Right atrium auricular region (tissue), 2 donors: ENCODE data around the gene NUDT4. TPM values are rescaled to one million over a fixed set of nuclear protein-coding genes. Genes with fewer than 3 reads are reported as not detected.
A peak's percentile ranks its signal among the peaks of the same experiment; 100 is the strongest.

Experiments used
- DNase-seq: peaks from one replicate; pipeline ENCODE4 v3.0.0-alpha.2; 2019; ENCODE audit warnings: low spot score
- H3K27ac ChIP-seq, 2 donors: fragments of 200-600 bp; sonication (generic); 1 replicate in 1 of 2; 2 replicates in 1 of 2; pipeline ENCODE4 v1.5.1; 2016 to 2019
- H3K27me3 ChIP-seq, 2 donors: fragments of 200-600 bp; sonication (generic); one replicate each; pipeline versions ENCODE4 v1.5.1 to v1.6.0; 2017 to 2019
- H3K36me3 ChIP-seq: fragments of 200-600 bp; sonication (generic); one replicate; pipeline ENCODE4 v1.5.1; 2016
- H3K4me1 ChIP-seq, 2 donors: fragments of 200-600 bp; sonication (generic); one replicate each; pipeline versions ENCODE4 v1.5.1 to v1.6.0; 2017 to 2019
- H3K4me3 ChIP-seq, 2 donors: fragments of 200-600 bp; sonication (generic); 1 replicate in 1 of 2; 2 replicates in 1 of 2; pipeline ENCODE4 v1.5.1; 2017 to 2019; ENCODE audit warnings: mild to moderate bottlenecking in 1 of 2, moderate library complexity in 1 of 2
- H3K9me3 ChIP-seq, 2 donors: fragments of 200-600 bp; sonication (generic); one replicate each; pipeline ENCODE4 v1.5.1; 2019
- CTCF ChIP-seq, 2 donors: fragments of 200-600 bp; sonication (generic); IDR thresholded peaks; one replicate each; pipeline ENCODE4 v1.5.1; 2019; ENCODE audit warnings: antibody characterized with exemption in 2 of 2
- total RNA-seq, 2 donors: library from RNA; depleted of rRNA; stranded (reverse); fragments of >200 nt; gene quantifications; one replicate each; pipeline ENCODE4 v1.1.0, GENCODE V29; 2016

NUDT4 gene
- total RNA-seq, result 100 to 1,000 TPM; 103 to 158 TPM

- H3K27ac ChIP-seq, result peak within 1 kb of the TSS; percentile 92 to 98
- H3K9me3 ChIP-seq, result no peaks in the 10 kb centered on the region
- peak within 1 kb of the TSS; percentile 72 to 90 for H3K4me3 ChIP-seq
- H3K4me1 ChIP-seq, result peaks cover 0 to 71% of the 10 kb centered on the region in 2 donors
- peak; percentile 99 for DNase-seq
- no peaks in the 10 kb centered on the region for H3K27me3 ChIP-seq
- no peaks in the 10 kb centered on the region for H3K36me3 ChIP-seq
- no peak for TF ChIP-seq CTCF (IDR thresholded peaks at IDR 0.05)
These were observed at the start of gene NUDT4 for GRCh38 chr12:93377252-93378195. Gene NUDT4, plus strand, starts transcription at chr12:93377925. Its CDS starts 398 bp downstream, at chr12:93378323.

GRCh38 chr12:93333054-93333453 lies 44.7 kb upstream of the NUDT4 start:
- Histone ChIP-seq H3K36me3 (no peaks in the 10 kb centered on the region), H3K9me3 (no peaks in the 10 kb centered on the region), H3K27ac (no peak overlapping the region), H3K27me3 (no peaks in the 10 kb centered on the region), H3K4me3 (no peak overlapping the region), H3K4me1 (peaks cover 0 to 16% of the 10 kb centered on the region in 2 donors)
- TF ChIP-seq CTCF (IDR thresholded peaks at IDR 0.05), result no peak
- no peak for DNase-seq

- H3K36me3 ChIP-seq, result no peaks in the 10 kb centered on the region
- H3K27me3 ChIP-seq, result no peaks in the 10 kb centered on the region
- no peak overlapping the region for H3K4me3 ChIP-seq
- H3K9me3 ChIP-seq, result no peaks in the 10 kb centered on the region
- H3K4me1 ChIP-seq, result peaks cover 0 to 16% of the 10 kb centered on the region in 2 donors
- DNase-seq, result no peak
- no peak overlapping the region for H3K27ac ChIP-seq
- no peak for TF ChIP-seq CTCF (IDR thresholded peaks at IDR 0.05)
These were observed 43.9 kb upstream of the NUDT4 start for GRCh38 chr12:93333828-93334227.

- Histone ChIP-seq H3K9me3 (no peaks in the 10 kb centered on the region), H3K27ac (peak overlapping the region in 1 of 2 donors; percentile 4), H3K4me1 (peaks cover 0 to 16% of the 10 kb centered on the region in 2 donors), H3K4me3 (no peak overlapping the region), H3K27me3 (no peaks in the 10 kb centered on the region), H3K36me3 (no peaks in the 10 kb centered on the region)
- DNase-seq, result no peak
- no peak for TF ChIP-seq CTCF (IDR thresholded peaks at IDR 0.05)
These were observed 42.0 kb upstream of the NUDT4 start for GRCh38 chr12:93335603-93336162.

- Histone ChIP-seq H3K36me3 (no peaks in the 10 kb centered on the region), H3K27me3 (no peaks in the 10 kb centered on the region), H3K9me3 (no peaks in the 10 kb centered on the region), H3K27ac (peak overlapping the region in 1 of 2 donors; percentile 4), H3K4me3 (no peak overlapping the region), H3K4me1 (peaks cover 0 to 16% of the 10 kb centered on the region in 2 donors)
- no peak for TF ChIP-seq CTCF (IDR thresholded peaks at IDR 0.05)
- no peak for DNase-seq
These were observed 41.4 kb upstream of the NUDT4 start for GRCh38 chr12:93336291-93336741.
